Activated CD4-positive, alpha-beta T cell treated with anti-CD3 and anti-CD28 coated beads, Interleukin-2, amount 50 U/mL, for 4 hours (primary cell): Measurements from ENCODE around the gene STARD8.
"Not testable (repeated sequence)": the region's sequence is repeated elsewhere in the genome, so short reads cannot be mapped to it uniquely, and the experiment has no call there.

Experiments used
- DNase-seq, 2 experiments: peaks; one replicate each; pipeline ENCODE4 v3.0.0-alpha.2; 2020

The STARD8 gene

DNA sequence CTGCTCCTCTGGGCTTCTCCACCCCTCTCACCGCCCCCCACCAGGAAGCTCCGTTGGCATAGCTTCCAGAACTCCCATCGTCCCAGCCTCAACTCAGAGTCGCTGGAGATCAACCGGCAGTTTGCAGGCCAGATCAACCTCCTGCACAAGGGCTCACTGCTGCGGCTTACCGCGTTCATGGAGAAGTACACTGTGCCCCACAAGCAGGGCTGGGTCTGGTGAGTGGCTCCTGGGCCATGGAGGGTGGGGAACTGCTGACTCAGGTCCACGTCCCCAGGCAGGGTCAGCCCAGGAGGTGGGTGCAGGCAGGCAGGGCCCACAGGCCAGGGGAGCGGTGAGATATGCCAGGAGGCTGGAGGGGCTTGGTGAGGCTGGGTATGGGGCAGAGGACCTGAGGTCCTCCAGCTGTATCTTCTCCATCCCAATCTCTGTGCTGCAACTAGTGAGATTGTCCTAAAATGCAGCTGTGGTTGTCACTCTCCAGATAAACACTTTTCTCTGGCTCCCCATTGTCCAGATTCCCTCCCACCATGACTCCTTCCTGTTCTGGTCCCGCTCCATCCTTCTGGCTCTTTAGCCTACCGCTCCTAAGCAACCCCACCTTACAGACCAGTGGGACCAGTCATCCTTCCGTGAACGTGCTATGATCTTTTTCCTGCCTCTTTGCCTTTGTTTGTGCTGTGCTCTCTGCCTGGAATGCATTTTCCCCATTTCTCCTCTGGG, 71.9 kb downstream of the STARD8 start:
- DNase-seq = no peak

DNA sequence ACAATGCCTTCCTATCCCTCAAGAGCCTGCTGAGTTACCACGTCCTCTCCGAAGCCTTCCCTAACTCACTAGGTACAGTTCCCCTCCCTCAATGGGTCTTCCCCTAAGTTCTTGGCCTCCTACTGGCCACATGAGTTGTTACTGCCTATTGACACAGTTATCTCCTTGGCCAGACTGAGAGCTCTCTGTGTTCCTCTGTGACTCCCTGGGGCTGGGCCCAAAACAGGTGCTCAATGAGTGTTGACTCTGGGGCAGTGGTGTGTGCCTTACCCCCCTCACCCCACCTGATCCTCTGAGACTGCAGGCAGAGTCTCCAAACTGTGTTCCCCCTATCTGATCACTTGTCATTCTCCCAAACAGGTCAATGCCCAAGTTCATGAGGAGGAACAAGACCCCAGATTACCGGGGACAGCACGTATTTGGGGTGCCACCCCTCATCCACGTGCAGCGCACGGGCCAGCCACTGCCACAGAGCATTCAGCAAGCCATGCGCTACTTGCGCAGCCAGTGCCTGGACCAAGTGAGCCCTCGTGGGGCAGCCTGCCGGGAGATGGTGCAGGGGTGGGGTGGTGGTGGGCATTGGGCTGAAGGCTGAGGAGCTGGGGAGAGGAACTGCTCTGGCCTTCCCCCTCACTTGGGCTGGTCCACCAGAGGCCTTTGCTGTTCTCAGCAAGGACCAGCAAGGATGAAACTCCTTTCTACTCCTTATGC, 72.6 kb downstream of the STARD8 start:
- DNase-seq = no peak

DNA sequence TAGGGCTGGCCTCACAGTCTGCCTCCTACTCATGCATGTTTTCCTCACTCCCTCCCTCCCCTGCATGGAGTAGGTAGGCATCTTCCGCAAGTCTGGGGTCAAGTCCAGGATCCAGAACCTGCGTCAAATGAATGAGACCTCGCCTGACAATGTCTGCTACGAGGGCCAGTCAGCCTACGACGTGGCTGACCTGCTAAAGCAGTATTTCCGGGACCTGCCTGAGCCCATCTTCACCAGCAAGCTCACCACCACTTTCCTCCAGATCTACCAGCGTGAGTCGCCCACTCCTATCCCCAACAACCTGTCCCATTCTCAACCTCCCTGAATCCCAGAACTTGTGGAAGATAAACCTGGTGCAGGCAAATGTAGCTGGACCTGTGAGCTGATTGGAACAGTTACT, 73.4 kb downstream of the STARD8 start:
- DNase-seq = no peak

DNA sequence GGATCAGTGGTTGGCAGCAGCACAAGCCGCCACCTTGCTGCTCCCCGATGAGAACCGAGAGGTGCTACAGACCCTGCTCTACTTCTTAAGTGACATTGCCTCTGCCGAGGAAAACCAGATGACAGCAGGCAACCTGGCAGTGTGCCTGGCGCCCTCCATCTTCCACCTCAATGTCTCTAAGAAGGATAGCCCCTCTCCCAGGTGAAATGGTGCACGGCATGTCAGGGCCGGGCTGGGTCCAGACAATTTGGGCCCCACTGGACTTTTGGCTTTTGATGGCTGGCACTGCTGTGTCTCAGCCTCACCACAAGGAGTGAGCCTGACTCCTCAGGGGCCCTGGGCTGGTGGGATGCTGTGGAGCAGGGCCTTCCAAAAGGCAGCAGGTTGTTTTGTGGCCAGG, 74.1 kb downstream of the STARD8 start:
- no peak for DNase-seq

DNA sequence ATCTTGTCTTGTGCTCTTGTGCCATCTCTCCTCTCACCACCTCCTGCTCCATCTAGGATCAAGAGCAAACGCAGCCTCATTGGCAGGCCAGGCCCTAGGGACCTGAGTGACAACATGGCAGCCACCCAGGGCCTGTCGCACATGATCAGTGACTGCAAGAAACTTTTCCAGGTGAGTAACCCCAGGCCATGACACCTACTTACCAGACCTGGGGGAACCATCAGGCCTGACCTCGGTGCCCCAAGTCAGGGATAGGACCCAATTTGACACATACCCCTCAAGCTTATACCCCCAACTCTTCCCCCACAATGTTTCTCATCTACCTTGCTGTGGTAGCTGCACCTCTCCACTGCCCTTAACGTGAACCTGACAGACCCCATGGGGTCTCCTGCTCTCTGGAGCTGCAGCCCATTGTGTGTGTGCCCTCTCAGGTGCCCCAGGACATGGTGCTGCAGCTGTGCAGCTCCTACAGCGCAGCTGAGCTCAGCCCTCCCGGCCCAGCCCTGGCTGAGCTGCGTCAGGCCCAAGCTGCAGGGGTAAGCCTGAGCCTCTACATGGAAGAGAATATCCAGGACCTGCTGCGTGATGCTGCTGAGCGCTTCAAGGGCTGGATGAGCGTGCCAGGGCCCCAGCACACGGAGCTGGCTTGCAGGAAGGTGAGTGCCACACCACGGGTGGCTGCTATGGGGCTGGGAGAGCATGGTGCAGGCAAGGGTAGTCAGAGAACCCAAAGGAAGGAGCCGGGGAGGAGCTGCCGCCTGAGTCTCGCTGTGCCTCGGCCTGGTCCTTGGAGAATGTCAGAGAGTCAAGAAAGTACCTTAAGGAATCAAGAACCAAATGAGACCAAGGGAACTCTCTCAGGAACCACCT, 74.8 kb downstream of the STARD8 start:
- no peak for DNase-seq

DNA sequence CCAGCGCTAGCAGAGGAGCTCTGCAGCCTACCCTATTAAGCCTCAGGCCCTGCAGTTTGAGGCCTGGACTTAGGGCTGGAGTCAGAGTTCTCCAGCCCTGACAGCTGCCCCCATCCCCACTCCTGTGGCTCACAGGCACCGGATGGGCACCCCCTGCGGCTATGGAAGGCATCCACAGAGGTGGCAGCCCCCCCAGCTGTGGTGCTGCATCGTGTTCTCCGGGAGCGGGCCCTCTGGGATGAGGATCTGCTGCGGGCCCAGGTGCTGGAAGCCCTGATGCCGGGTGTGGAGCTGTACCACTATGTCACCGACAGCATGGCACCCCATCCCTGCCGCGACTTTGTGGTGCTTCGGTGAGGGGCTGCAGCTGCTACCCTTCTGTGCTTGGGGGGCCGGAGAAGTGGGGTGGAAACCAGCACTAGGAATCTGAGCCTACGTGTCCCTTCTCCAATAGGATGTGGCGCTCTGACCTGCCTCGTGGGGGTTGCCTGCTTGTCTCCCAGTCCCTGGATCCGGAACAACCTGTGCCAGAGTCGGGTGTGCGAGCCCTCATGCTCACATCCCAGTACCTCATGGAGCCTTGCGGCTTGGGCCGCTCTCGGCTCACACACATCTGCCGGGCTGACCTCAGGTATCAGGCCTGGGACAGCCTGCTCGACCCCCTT, 76.2 kb downstream of the STARD8 start:
- no peak for DNase-seq

DNA sequence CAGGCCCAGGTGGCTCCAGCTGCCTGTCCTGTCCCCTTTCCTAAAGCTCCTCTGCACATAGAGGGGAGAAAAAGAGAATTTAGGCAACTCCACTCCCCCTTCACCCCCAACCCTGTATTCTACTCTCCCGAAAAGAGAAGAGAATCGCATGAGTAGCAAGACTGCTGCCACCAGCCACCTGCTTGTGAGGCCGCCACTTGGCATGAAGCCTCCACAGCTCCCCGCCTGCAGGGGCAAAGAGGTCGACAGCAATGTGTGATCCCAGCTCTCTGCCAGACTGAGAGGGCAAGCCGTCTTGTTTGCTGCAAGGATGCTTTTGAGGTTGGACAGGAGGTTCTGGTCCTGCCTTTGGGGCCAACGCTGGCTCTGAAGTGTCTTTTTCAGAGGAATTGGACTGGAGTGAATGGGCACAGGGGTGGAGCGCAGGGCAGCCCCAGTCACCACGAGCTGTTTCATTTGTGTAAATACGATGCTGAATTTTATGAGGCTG, 77.1 kb downstream of the STARD8 start:
- DNase-seq = no peak

DNA sequence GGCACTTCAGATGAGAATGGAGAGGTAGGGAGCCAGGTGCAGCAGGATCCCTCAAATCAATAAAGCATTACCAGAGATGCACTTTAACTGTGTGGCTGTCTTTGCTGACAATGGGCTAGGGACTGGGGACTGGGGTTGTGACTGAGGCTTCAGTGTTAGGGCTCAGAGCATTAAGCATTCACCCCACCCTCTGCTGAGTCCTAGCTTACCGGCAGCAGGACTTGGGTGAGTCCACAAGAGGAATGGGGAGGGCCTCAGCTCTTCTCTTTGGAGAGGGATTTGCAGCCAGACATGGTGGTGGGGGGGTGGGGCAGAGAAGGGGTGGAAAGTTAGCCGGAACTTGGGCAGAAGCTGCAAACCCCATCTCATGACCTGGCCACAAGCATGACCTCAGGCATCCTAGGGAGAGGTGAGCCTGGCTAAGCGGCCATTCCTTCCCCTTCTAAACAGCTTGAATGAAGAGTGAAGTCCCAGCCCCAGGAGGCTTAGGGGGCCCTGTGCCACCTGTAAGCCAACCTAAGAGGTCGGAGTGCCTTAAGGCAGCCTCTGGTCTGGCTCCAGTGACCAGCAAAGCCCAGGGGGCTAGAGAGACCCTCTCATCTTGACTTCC, 78.4 kb downstream of the STARD8 start:
- no peak for DNase-seq

DNA sequence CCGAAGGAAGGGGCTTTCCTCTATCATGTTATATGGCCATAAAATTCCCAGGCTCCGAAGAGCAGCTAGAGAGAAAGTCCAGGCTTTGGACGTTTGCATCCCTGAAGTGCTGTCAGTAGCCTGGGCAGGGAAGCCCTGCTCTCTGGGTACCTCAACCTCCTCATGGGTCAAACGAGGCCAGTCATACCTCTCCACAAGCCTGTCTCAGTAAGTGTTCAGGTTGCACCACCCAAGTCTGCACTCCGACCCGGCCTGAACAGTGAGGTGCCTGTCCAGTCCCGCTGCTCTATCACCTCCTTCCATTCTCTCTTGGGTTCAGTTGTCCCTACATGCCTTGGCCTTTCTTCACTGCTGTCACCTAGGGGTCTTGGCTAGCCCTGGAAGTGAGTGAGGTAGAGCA, 78.9 kb downstream of the STARD8 start:
- DNase-seq = no peak

DNA sequence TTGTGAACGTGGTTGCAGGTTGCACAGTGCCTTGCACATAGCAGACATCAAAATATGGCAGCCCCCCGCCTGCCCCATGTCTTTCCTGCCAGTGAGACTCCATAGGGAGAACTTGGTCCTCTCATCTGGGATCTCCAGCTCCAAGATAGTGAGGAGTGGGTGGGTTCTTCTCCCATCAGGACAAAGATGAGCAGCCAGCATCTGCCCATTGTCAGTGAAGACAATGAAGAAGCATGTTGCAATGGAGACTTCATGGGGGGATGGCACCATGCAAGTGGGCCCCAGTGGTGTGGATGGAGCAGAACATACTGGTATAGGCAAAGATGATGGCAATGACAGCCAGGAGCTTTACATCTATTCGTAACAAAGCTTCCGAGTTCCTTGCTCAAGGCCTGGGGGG, 80.2 kb downstream of the STARD8 start:
- DNase-seq = no peak

DNA sequence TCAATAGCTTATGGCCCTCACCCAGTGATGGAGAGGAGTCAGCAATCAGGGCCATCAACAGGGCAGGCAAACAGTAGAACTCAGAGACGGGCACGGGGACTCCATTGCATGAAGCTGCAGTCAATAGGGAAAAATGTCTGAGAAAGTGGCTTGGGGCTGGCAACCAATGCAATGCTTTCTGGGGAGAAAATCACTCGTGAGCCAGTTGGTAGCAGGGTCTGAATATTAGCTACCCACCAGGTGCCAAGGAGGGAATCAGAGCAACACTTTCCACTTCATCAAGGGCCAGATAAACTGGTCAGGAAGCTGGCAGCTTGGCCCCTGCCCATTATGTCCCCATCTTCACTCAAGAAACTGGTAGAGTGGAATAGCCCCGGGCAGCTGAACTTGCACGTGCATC, 80.7 kb downstream of the STARD8 start:
- no peak for DNase-seq

DNA sequence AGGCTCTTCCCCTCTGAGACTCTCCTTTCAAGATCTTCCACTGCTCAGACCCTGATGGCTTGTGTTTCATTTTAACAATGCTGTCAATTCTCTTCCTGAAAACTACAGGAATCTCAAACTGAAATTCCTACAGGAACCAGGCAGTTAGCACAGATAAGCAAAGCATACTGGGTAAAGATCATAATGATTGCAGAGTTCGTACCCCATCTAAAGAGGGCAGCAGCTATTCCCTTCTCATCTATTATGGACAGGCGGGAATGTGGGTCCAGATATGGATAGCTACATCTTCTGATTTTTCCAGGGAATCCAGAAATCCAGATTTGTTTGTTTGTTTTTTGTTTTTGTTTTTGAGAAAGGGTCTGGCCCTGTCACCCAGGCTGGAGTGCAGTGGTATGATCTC, 83.8 kb downstream of the STARD8 start:
- DNase-seq = no peak

DNA sequence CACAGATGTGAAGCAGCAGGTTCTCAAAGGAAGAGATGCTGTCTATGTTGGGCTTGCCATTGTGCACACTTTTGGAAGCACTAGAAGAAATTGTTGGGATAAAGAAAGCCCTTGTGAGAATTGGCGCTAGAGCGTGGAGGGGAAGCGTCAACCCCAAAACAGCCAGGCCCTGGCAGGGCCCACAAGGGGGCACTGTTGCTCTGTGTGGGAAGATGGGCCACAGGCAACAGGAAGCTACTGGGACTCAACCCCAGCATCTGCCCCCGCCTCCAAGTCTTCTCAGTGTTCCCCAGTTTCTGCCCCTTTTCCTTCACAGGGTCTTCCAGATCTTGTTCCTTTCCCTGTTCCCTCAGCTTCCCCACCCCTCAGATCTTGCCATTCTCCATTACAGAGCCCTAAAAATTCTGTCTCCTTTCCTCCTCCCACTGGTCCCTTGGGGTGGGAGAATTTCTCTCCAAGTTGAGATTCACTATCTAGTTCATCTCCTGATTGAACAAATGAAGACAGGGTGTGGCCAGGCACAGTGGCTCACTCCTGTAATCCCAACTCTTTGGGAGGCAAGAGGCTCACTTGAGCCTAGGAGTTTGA, 85.5 kb downstream of the STARD8 start:
- DNase-seq = peak; percentile 40

DNA sequence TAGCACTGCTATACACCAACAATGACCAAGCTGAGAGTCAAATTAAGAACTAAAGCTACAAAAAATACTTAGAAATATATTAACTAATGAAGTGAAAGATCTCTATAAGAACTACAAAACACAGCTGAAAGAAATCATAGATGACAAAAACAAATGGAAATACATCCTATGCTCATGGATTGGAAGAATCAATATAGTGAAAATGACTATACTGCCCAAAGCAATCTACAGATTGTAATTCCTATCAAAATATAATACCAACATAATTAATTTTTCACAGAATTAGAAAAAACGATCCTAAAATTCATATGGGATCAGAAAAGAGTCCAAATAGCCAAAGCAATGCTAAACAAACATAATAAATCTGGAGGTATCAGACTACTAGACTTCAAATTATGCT, 87.8 kb downstream of the STARD8 start:
- no peak for DNase-seq

DNA sequence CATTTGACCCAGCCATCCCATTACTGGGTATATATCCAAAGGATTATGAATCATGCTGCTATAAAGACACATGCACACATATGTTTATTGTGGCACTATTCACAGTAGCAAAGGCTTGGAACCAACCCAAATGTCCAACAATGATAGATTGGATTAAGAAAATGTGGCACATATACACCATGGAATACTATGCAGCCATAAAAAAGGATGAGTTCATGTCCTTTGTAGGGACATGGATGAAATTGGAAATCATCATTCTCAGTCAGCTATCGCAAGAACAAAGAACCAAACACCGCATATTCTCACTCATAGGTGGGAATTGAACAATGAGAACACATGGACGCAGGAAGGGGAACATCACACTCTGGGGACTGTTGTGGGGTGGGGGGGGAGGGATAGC, 94.4 kb downstream of the STARD8 start:
- not testable (repeated sequence) for DNase-seq

DNA sequence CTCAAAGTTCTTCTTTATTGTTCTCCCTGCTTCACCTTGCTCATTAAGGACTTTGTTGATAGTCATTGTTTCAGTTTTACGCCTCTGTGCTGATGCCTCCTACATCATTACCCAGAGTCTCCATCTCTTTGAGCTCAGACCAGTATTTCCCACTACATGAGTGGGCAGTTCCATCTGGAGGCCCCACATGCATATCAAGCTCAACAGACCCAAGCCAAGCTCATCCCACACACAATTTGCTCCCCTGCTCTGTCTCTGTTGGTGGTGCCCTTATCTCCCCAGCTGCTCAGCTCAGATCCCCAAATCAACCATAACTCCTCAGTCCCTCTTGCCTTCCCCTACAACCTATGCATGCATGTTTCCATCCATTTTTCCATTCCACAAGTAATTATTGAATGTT, 96.3 kb downstream of the STARD8 start:
- DNase-seq = no peak

DNA sequence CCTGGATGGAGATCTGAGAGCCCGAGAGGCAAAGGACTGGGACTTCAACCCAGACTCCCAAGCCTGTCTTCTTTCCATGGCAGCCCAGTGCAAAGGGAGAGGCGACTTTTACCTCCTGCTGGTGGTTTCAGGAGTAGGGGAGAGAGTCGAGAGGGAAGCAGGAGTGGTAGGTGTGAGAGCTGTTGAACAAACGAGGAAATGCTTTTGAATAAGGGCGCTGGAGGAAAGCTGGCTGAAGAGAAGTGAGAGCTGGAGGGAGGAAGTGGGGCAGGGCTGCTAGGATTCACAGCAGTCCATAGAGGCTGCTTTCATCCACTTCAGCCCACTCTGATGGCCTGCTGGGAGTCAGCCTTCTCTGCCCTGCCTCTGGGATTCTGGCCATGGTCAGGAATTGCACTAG, 99.5 kb downstream of the STARD8 start:
- no peak for DNase-seq

DNA sequence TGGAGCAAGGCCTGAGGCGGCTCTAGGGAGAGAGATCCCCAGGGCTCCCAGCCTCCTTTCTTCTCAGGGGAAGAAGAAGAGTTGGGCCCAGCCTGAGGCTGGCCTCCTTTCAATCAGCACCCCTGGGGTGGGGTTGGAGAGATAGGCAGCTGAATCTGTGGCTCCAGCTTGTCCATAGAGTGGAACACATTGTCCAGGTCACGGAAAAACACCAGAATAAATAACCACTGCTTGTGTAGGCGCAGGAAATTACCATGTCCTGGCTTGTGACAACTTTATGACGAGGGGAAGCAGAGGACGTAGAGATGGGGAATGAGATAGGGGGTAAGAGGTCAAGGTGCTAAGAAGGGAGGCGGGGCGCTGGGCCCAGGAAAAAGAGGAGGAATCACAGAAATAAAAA, 100.6 kb downstream of the STARD8 start:
- DNase-seq = no peak

DNA sequence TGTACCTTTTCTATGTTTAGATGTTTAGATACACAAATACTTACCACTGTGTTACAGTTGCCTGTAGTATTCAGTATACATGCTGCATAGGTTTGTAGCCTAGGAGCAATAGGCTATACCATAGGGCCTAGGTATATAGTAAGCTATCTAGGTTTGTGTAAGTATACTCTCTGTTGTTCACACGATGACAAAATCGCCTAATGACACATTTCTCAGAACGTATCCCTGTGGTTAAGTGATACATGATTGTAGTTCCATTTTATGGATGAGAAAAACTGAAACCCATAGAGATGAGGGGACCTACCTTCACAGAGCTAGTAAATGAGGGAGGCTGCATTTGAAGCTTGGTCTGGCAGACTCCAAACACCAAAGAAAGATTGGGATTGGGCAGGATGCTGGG, 102.0 kb downstream of the STARD8 start:
- no peak for DNase-seq

DNA sequence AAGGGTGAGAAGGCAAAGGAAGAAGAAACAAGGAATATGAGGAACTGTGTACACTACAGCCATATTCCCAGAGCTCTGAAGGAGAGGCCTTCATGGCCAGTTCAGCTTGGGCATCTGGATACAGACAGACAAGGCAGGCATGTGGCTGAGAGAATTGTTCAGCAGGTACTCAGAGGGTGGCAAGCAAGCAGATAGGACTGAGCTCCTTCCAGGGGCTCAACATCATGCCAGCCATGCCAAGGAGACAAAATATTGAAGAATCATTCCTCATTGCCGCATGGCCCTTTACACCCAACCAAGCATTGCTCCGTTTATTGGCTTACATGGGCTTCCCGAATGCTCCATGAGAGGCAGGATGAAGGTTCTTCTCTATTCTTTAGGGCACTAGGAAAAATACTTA, 102.8 kb downstream of the STARD8 start:
- no peak for DNase-seq

DNA sequence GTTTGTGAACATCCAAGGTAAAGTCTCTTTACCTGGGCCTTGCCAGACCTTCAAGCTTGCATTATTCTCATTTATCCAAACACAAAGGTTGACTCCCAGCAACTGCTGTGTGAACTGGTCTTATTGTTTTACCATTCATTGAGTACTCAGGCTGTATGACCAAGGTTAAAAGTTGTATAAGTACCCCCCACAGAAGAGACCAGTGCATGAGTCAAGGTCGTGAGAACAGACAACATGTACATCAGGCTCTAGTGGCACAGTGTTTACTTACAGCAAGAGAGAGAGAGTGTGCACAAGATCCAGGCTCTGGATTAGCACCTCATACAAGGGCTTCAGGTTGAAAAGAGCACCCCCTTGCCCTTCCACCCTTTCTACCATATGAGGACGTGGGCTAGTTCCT, 103.9 kb downstream of the STARD8 start:
- no peak for DNase-seq

DNA sequence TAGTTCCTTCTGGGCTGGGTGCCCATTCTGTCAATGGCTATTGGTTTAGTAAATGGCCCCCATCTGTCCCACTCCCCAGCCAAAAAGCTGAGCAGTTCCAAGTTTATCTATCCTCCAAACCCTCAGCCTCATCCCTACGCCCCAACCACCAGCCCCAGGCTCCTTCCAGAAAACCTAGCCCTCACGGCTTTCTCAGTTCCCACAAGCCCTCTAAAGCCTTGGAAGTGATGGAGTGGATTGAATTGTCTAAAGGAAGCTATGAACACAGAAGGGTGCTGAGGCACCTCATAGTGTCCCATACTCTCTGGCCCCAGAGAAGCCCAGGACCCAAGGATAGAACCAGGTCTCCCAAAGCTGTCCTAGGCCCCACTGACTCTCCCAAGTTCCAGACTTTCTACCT, 105.8 kb downstream of the STARD8 start:
- DNase-seq = no peak
